DND-41 (cell line): ENCODE results near the gene FAM135A.
"Not testable (repeated sequence)": the region's sequence is repeated elsewhere in the genome, so short reads cannot be mapped to it uniquely, and the experiment has no call there.

ENCODE experiments used
- ATAC-seq: fragments of 200-7000 bp; cut with Tn5 transposase; 3 replicates; pipeline ENCODE4 v1.9.1; 2021; ENCODE audit warnings: low read depth; ENCODE audit not compliant: insufficient read depth
- DNase-seq: peaks from one replicate; pipeline ENCODE4 v3.0.0-alpha.2; 2020
- H2AFZ ChIP-seq: 2 replicates; pipeline ENCODE4 v1.6.0; 2012; ENCODE audit warnings: low read depth, low read length
- H3K27ac ChIP-seq: 2 replicates; pipeline ENCODE4 v1.5.1; 2012; ENCODE audit warnings: low read length, inconsistent platforms
- H3K27me3 ChIP-seq: fragments of 200-600 bp; sonication (generic); 2 replicates; pipeline ENCODE4 v1.6.0; 2012; ENCODE audit warnings: low read length, mild to moderate bottlenecking, inconsistent platforms; ENCODE audit not compliant: insufficient read depth, poor library complexity
- H3K36me3 ChIP-seq: 2 replicates; pipeline ENCODE4 v1.5.1; 2012; ENCODE audit warnings: low read length, inconsistent platforms; ENCODE audit not compliant: insufficient read depth
- H3K4me1 ChIP-seq: 2 replicates; pipeline ENCODE4 v1.5.1; 2012; ENCODE audit warnings: mild to moderate bottlenecking, low read length; ENCODE audit not compliant: insufficient read depth
- H3K4me2 ChIP-seq: 2 replicates; pipeline ENCODE4 v1.6.0; 2012; ENCODE audit warnings: mild to moderate bottlenecking, moderate library complexity, low read length, inconsistent platforms; ENCODE audit not compliant: insufficient read depth
- H3K4me3 ChIP-seq, 2 experiments: fragments of 200-600 bp in 1 of 2; shearing (Covaris generic) in 1 of 2; 2 replicates each; pipeline ENCODE4 v1.5.1; 2012 to 2016; ENCODE audit warnings: inconsistent platforms in 2 of 2, low read length in 2 of 2, mild to moderate bottlenecking in 2 of 2, low read depth in 1 of 2, moderate library complexity in 1 of 2
- H3K79me2 ChIP-seq: 2 replicates; pipeline ENCODE4 v1.6.0; 2012; ENCODE audit warnings: low read length, inconsistent platforms; ENCODE audit not compliant: insufficient read depth
- H3K9ac ChIP-seq: 2 replicates; pipeline ENCODE4 v1.6.0; 2012; ENCODE audit warnings: low read depth, mild to moderate bottlenecking, inconsistent platforms, low read length, moderate library complexity
- H3K9me3 ChIP-seq: 2 replicates; pipeline ENCODE4 v1.5.1; 2012; ENCODE audit warnings: low read length, moderate library complexity, mild to moderate bottlenecking, inconsistent platforms; ENCODE audit not compliant: insufficient read depth, severe bottlenecking
- H4K20me1 ChIP-seq: 2 replicates; pipeline ENCODE4 v1.6.0; 2012; ENCODE audit warnings: low read length; ENCODE audit not compliant: insufficient read depth
- EZH2 ChIP-seq: IDR thresholded peaks from 3 replicates; pipeline ENCODE4 v1.6.1; 2012; ENCODE audit warnings: borderline replicate concordance, low read depth, mild to moderate bottlenecking, moderate library complexity, low read length, inconsistent platforms; ENCODE audit not compliant: severe bottlenecking
- TF ChIP-seq, protein P1 (sequence below): IDR thresholded peaks from 2 replicates; pipeline ENCODE4 v1.5.1; 2012; ENCODE audit warnings: borderline replicate concordance, low read length, moderate library complexity, mild to moderate bottlenecking; ENCODE audit not compliant: poor library complexity, severe bottlenecking; ENCODE audit errors: extremely low read depth

The FAM135A gene

DNA sequence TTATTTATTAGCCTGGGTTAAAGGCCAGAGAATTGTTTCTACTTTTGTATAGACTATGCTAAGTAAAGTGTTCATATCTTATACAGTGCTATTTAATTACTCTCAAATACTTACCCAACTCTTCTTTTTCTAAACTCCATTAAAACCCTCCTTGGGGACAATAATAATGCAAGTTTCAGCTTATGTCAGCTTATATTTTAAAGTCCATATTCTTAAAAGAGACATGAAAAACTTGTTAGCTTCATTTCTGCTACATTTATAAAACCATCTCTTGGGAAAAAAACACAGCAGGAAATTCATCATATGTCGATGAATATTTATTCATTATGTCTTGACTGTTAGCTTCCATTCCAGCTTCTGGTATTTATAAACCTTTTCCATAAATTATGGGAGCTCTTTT lies 81.5 kb downstream of the FAM135A start:
- H3K4me2 ChIP-seq, result no peak overlapping the region
- H3K27ac ChIP-seq, result no peak overlapping the region
- H3K27me3 ChIP-seq, result no peaks in the 10 kb centered on the region
- no peak overlapping the region for H2AFZ ChIP-seq
- no peak overlapping the region for H3K9ac ChIP-seq
- H3K4me1 ChIP-seq, result no peaks in the 10 kb centered on the region
- no peaks in the 10 kb centered on the region for H3K36me3 ChIP-seq
- no peaks in the 10 kb centered on the region for H3K79me2 ChIP-seq
- H3K9me3 ChIP-seq, result no peaks in the 10 kb centered on the region
- no peak overlapping the region for H3K4me3 ChIP-seq
- ATAC-seq (no peak), DNase-seq (no peak)
- H4K20me1 ChIP-seq, result no peaks in the 10 kb centered on the region
- TF ChIP-seq EZH2, result no peak
- TF ChIP-seq, protein P1, sequence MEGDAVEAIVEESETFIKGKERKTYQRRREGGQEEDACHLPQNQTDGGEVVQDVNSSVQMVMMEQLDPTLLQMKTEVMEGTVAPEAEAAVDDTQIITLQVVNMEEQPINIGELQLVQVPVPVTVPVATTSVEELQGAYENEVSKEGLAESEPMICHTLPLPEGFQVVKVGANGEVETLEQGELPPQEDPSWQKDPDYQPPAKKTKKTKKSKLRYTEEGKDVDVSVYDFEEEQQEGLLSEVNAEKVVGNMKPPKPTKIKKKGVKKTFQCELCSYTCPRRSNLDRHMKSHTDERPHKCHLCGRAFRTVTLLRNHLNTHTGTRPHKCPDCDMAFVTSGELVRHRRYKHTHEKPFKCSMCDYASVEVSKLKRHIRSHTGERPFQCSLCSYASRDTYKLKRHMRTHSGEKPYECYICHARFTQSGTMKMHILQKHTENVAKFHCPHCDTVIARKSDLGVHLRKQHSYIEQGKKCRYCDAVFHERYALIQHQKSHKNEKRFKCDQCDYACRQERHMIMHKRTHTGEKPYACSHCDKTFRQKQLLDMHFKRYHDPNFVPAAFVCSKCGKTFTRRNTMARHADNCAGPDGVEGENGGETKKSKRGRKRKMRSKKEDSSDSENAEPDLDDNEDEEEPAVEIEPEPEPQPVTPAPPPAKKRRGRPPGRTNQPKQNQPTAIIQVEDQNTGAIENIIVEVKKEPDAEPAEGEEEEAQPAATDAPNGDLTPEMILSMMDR, result no peak

DNA sequence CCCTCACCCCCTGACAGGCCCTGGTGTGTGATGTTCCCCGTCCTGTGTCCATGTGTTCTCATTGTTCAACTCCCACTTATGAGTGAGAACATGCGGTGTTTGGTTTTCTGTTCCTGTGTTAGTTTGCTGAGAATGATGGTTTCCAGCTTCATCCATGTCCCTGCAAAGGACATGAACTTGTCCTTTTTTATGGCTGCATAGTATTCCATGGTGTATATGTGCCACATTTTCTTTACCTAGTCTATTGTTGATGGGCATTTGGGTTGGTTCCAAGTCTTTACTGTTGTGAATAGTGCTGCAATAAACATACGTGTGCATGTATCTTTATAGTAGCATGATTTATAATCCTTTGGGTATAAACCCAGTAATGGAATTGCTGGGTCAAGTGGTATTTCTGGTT lies 82.5 kb downstream of the FAM135A start:
- not testable (repeated sequence) for H3K79me2 ChIP-seq, H3K4me1 ChIP-seq, H3K4me3 ChIP-seq, H2AFZ ChIP-seq, H3K27ac ChIP-seq, DNase-seq, H3K9me3 ChIP-seq, H3K4me2 ChIP-seq, H3K9ac ChIP-seq, H3K27me3 ChIP-seq, ATAC-seq, H4K20me1 ChIP-seq, H3K36me3 ChIP-seq

DNA sequence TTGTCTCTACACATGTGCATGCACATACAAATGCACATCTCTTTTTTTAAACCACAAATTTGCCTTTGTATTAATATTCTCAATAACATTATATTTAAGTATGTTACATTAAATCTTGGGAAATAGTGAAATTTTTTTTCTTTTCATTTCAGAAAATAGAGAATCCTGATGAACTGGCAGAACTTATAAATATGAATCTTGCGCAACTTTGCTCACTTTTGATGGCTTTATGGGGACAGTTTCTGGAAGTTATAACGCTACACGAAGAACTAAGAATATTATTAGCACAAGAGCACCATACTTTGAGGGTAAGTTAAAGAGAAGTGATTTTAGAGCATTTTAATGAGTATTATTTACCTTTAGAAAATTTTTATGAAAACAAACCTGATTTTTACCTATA lies 89.2 kb downstream of the FAM135A start:
- Histone ChIP-seq H4K20me1 (no peaks in the 10 kb centered on the region), H3K4me1 (no peaks in the 10 kb centered on the region), H3K4me3 (no peak overlapping the region), H3K36me3 (peaks cover 13% of the 10 kb centered on the region), H3K79me2 (no peaks in the 10 kb centered on the region), H3K27ac (no peak overlapping the region), H3K4me2 (no peak overlapping the region), H3K9ac (no peak overlapping the region), H3K27me3 (no peaks in the 10 kb centered on the region), H3K9me3 (peaks cover 8% of the 10 kb centered on the region), H2AFZ (no peak overlapping the region)
- TF ChIP-seq EZH2, result no peak
- ATAC-seq (no peak), DNase-seq (no peak)

DNA sequence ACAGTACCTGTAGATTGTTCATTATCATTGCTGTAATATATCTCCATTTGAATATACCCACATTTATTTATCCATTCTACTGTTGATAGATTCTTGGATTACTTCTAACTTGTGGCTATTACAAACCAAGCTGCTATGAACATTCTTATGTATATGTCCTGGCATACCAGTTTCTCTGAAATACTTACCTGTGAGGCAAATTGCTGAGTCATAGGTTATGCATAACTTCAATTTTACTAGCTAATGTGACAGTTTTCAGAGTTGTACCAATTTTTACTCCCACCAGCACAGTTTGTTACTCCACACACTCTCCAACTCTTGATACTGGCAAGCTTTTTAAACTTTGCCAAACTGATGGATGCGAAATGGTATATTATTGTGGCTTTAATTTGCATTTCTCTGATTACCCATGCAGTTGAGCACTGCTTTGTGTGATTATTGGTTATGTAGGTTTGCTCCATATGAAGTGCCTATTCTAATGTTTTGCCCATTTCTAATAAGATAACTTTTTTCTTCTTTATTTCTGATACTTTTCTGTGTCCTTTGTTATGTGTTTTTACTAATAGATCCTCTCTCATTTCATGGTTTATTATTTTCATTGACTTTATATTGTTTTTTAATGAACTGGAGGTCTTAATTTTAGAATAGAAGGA lies 90.6 kb downstream of the FAM135A start:
- Histone ChIP-seq H4K20me1 (no peaks in the 10 kb centered on the region), H2AFZ (no peak overlapping the region), H3K9ac (no peak overlapping the region), H3K27me3 (no peaks in the 10 kb centered on the region), H3K4me2 (no peak overlapping the region), H3K79me2 (no peaks in the 10 kb centered on the region), H3K4me3 (no peak overlapping the region), H3K4me1 (no peaks in the 10 kb centered on the region), H3K9me3 (peaks cover 8% of the 10 kb centered on the region), H3K27ac (no peak overlapping the region), H3K36me3 (peaks cover 13% of the 10 kb centered on the region)
- DNase-seq (no peak), ATAC-seq (no peak)
- TF ChIP-seq EZH2, result no peak
- TF ChIP-seq, protein P1, result no peak
